Stimulated activated CD4-positive, alpha-beta T cell treated with anti-CD3 and anti-CD28 coated beads, Interleukin-4, amount 100 ng/mL, for 4 hours (primary cell): ENCODE results near the gene CCN2.

ENCODE experiments used
- DNase-seq, 2 experiments: peaks; one replicate each; pipeline ENCODE4 v3.0.0-alpha.2; 2020

The CCN2 gene

GRCh38 chr6:131950767-131951575, at the start of gene CCN2:
TSS of gene CCN2 (minus strand) at chr6:131951372. CDS start at chr6:131951172, 200 bp downstream.
- DNase-seq = no peak

GRCh38 chr6:132000296-132000695, 49.1 kb upstream of the CCN2 start:
- DNase-seq = no peak

DNA sequence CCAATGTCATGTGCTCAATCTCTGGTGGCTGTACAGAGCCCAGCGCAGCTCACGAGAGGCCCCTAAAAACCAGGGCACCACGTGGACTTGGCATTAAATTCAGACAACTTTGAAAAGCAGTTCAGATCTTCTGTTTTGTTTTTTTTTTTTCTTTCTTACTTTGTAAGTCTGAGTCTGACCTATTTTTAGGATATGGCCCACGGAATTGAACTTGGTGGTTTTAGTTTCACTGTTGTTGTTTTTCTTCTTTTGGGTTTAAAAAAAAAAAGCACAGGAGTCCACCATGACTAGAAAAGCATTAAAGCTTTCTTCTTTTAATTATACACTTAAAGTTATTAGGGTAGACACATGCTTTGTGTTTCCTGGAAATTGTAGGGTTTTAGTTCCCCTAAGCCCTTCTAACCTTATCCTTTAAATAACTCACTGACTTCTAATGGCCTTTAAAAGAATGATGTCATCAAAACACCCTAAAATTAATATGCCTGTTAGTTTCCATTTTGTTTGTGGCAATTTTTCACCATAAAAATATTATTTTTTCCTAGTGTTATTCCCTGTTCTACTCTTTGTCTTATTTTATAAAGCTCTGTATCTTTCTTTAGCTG, 48.5 kb upstream of the CCN2 start:
- no peak for DNase-seq

GRCh38 chr6:131998255-131998982, 47.2 kb upstream of the CCN2 start:
- DNase-seq = no peak

DNA sequence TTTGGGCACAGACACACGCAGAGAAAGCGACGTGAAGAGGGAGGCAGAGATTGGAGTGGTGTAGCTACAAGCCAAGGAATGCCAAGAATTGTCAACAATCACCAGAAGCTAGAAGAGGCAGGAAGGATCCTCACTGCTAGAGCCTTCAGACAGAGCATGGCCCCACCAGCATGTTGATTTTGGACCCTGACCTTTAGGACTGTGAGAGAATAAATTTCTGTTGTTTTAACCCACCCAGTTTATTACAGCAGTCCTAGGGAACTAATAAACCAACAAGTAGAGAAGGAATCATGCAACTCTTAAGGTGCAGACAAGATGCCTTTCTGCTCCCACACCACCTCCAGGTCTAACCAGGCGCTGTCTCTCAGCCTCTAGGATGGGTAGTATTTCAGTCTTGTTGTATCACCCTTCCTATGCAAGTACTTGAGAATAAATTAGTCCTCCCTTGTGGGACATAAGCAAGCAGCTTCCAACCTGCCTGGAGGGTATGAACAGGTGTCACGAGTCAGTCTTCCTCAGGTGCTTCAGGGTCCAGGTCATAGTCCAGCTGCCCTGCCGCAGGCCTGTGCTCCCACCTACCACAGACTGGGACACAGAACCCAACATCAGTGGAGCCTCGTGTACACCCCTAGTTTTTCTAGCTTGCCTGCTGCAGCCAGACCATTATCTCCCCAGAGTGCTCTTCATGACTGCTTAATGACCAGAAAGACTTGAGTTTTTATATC, 46.4 kb upstream of the CCN2 start:
- DNase-seq = no peak

GRCh38 chr6:131995917-131996316, 44.7 kb upstream of the CCN2 start:
- DNase-seq = no peak

GRCh38 chr6:131992557-131992956, 41.4 kb upstream of the CCN2 start:
- no peak for DNase-seq

- DNase-seq = no peak
These were observed 37.9 kb upstream of the CCN2 start for GRCh38 chr6:131989036-131989435.

DNA sequence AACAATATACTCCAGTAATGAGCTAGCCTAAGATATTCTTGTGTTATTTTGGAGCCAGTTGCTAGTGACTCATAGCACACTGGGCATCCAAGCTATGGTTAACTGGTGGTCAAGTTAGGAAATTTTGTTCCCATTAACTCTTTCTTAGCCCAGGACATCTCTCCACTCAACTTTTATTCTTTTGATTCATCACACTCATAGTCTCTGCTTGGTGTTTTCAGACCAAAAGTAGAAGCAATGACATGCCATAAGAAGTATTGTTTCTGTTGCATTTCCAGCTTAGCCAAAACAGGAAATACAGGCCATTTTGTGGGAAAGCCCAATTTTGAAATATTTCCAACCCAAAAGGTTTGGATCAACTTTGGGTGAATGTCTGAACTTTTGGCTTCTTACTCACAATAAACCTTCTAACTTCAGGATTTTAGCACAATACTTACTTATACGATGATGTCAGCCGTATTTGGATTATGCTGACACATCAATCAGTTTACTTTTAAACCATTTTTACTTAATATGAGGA, 31.6 kb upstream of the CCN2 start:
- DNase-seq = no peak

DNA sequence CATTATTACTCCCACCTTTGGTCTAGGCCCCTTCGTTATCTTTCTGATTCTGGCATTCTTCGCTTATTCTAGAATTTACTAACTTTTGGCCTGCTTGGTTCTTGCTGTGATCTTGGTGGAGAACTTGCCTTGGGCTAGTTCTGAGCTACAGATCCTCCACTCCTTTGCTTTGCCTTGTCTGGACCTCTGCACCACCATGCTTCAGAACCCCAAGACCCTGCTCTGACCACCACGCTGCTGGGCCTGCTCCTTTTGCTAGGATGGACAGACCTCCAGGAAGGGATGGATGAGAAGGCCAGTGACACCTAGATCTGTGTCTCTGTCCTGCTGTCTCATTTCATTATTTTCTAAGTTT, 30.4 kb upstream of the CCN2 start:
- no peak for DNase-seq

GRCh38 chr6:131980791-131981623, 29.8 kb upstream of the CCN2 start:
- no peak for DNase-seq

- no peak for DNase-seq
These were observed 29.2 kb upstream of the CCN2 start for GRCh38 chr6:131980338-131980790.

- no peak for DNase-seq
These were observed 28.6 kb upstream of the CCN2 start for GRCh38 chr6:131979515-131980337.

- no peak for DNase-seq
These were observed 27.4 kb upstream of the CCN2 start for GRCh38 chr6:131978522-131978921.

DNA sequence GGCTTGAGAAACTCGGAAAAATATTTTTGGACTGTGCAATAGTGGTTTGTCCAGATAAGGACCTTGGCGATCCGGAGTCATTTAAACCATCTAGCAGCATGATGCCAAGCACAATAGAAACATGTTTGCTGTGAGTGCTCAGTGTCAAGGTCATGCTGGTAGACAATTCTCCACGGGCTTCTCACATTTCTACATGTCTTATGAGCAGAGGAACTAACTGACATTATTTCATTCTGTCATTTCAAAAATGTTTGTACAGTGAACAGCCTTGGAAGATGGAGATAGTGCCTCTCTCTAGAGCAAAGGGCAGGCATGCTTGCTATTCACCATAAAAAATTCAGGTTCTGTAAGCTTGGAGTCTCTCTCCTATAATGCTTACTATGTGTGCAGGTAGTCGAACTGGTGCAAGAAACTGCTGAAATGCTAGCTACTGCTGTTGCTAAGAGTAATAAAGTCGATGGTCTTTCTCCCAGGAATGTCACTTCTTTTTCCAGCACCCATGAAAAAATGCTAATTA, 25.4 kb upstream of the CCN2 start:
- no peak for DNase-seq

- no peak for DNase-seq
These were observed 21.6 kb upstream of the CCN2 start for GRCh38 chr6:131972741-131973140.

DNA sequence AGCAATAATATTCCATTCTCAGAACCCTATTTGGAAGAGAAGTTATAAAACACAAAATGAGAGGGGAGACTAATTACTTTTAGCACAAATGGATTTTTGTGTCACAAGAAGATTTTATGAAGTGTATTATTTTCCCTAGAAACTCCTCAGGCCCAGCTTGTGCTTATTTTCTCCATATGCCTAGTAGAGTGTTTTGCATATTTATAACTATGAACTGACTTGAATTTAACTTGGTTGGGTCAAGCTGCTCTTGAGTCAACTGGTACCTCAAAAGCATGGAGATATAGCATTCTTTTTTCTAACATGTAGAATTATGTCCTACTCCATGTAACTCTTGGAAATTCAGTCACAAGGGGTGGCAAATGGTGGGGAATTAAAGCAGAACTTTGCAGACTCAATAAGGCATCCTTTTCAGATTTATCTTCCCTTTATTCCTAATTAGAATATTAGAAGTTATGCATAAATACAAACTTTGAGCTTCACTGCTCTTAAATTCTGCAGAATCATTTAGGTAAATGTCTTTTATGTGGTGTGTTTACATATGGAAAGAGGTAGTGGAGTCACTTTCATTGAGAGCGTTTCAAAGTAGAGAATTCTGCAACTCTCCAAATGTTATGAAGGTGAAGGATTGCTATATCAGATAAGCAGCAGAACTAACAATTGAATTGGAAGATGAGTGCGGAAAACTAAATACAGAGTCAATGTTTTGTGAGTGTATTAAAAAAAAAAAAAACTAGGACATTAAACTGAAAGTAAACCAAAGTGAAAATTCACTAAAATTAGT, 19.1 kb upstream of the CCN2 start:
- no peak for DNase-seq

DNA sequence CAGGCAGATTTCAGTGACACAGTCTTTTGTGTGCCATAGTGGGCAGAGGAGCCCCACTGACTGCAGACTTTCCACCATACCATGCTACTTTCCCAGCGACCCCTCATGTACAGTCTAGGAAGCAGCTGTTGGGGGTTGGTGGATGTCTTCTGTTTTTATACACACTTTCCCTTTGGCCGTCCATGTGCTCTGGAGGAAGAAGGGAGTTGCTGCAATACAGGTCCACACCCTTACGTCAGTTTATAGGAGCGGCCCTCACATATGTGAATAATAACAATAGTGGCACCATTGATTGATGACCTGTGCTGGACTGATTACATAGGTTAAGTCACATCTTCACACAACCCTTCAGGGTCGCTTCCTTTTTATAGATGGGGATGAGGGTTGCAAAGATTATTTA, 17.5 kb upstream of the CCN2 start:
- DNase-seq = no peak

DNA sequence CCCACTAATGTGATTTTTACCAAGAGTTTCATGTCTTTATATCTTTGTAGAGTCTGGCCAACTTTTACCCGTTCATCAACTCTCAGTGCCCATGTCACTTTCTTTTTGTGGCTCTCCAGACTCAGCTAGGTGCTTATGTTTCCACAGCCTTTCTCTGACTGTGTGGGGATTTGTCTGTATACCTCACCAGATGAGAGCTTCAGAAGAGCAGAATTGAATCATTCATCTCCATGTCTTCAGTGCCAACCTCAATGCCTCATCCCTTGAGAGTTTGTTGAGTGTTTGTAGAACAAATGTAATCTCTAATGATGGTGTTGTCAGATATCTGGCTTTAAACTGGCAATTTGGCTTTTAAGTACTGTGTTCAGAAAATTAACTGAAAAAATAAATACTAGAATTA, 16.8 kb upstream of the CCN2 start:
- DNase-seq = no peak

- no peak for DNase-seq
These were observed 15.3 kb upstream of the CCN2 start for GRCh38 chr6:131966443-131966842.
